GM23338 (cell line): Measurements from ENCODE around the gene METAP1D. TPM values are rescaled to one million over a fixed set of nuclear protein-coding genes. Genes with fewer than 3 reads are reported as not detected.

Source experiments
- ATAC-seq: fragments of 200-7000 bp; cut with Tn5 transposase; 3 replicates; pipeline ENCODE4 v1.9.1; 2020
- DNase-seq: peaks from one replicate; pipeline ENCODE4 v3.0.0-alpha.2; 2015; ENCODE audit warnings: low spot score
- H2AFZ ChIP-seq: fragments of 200-600 bp; sonication (generic); 2 replicates; pipeline ENCODE4 v1.8.0; 2016; ENCODE audit warnings: antibody characterized with exemption, mild to moderate bottlenecking, moderate library complexity
- H3F3A ChIP-seq: fragments of 200-600 bp; sonication (generic); replicated peaks from 2 replicates; pipeline ENCODE4 v1.8.0; 2017; ENCODE audit warnings: antibody characterized with exemption, mixed run types, low read depth
- H3K27ac ChIP-seq: fragments of 200-600 bp; sonication (generic); 2 replicates; pipeline ENCODE4 v1.6.1; 2016; ENCODE audit warnings: low read depth
- H3K27me3 ChIP-seq: fragments of 200-600 bp; sonication (generic); 2 replicates; pipeline ENCODE4 v1.8.0; 2016; ENCODE audit warnings: mild to moderate bottlenecking, mixed run types, moderate library complexity; ENCODE audit not compliant: insufficient read depth
- H3K36me3 ChIP-seq: fragments of 200-600 bp; sonication (generic); 2 replicates; pipeline ENCODE4 v1.8.0; 2016; ENCODE audit warnings: mild to moderate bottlenecking; ENCODE audit not compliant: insufficient read depth
- H3K4me1 ChIP-seq: fragments of 200-600 bp; sonication (generic); 2 replicates; pipeline ENCODE4 v1.8.0; 2016; ENCODE audit warnings: mild to moderate bottlenecking, moderate library complexity; ENCODE audit not compliant: insufficient read depth
- H3K4me2 ChIP-seq: fragments of 200-600 bp; sonication (generic); 2 replicates; pipeline ENCODE4 v1.7.1; 2017; ENCODE audit warnings: mixed run types
- H3K4me3 ChIP-seq: fragments of 200-600 bp; sonication (generic); 2 replicates; pipeline ENCODE4 v1.6.1; 2016; ENCODE audit warnings: mixed run types
- H3K79me2 ChIP-seq: fragments of 200-600 bp; sonication (generic); replicated peaks from 2 replicates; pipeline ENCODE4 v1.8.0; 2017; ENCODE audit warnings: mild to moderate bottlenecking; ENCODE audit not compliant: insufficient read depth
- H3K9me2 ChIP-seq: fragments of 200-600 bp; sonication (generic); 2 replicates; pipeline ENCODE4 v1.8.0; 2017; ENCODE audit not compliant: insufficient read depth
- H4K20me1 ChIP-seq: fragments of 200-600 bp; sonication (generic); replicated peaks from 2 replicates; pipeline ENCODE4 v1.8.0; 2017; ENCODE audit warnings: mild to moderate bottlenecking; ENCODE audit not compliant: insufficient read depth
- H3K27ac Mint-ChIP-seq: 2 replicates; pipeline ENCODE4 v1.8.0; 2020; ENCODE audit warnings: inconsistent platforms, mild to moderate bottlenecking, moderate library complexity, mixed read lengths
- H3K27me3 Mint-ChIP-seq: 3 replicates; pipeline ENCODE4 v1.8.0; 2022; ENCODE audit warnings: low read depth, mild to moderate bottlenecking, moderate library complexity, mixed read lengths, inconsistent platforms; ENCODE audit not compliant: insufficient read depth, poor library complexity
- H3K36me3 Mint-ChIP-seq: 3 replicates; pipeline ENCODE4 v1.8.0; 2021; ENCODE audit warnings: low read depth, mild to moderate bottlenecking, inconsistent platforms, moderate library complexity, mixed read lengths
- H3K4me1 Mint-ChIP-seq: 3 replicates; pipeline ENCODE4 v1.8.0; 2020; ENCODE audit warnings: mild to moderate bottlenecking, inconsistent platforms, mixed read lengths
- H3K4me3 Mint-ChIP-seq: 3 replicates; pipeline ENCODE4 v1.8.0; 2021; ENCODE audit warnings: moderate library complexity, mild to moderate bottlenecking, inconsistent platforms, mixed read lengths
- H3K9me3 Mint-ChIP-seq: 3 replicates; pipeline ENCODE4 v1.8.0; 2020; ENCODE audit warnings: moderate library complexity, mild to moderate bottlenecking, inconsistent platforms, mixed read lengths
- EZH2 ChIP-seq: fragments of 200-600 bp; sonication (generic); IDR thresholded peaks from one replicate; pipeline ENCODE4 v1.8.0; 2017; ENCODE audit warnings: antibody characterized with exemption, mild to moderate bottlenecking, low read depth; ENCODE audit not compliant: unreplicated experiment
- EZH2phosphoT487 ChIP-seq: fragments of 200-600 bp; sonication (generic); IDR thresholded peaks from one replicate; pipeline ENCODE4 v1.8.1; 2018; ENCODE audit warnings: antibody characterized with exemption; ENCODE audit not compliant: unreplicated experiment
- JUNB ChIP-seq: IDR thresholded peaks from one replicate; pipeline ENCODE4 v1.6.1; 2016; ENCODE audit warnings: antibody characterized with exemption; ENCODE audit not compliant: unreplicated experiment
- NANOG ChIP-seq: IDR thresholded peaks from 2 replicates; pipeline ENCODE4 v1.6.1; 2016; ENCODE audit warnings: antibody characterized with exemption, borderline replicate concordance
- polyA plus RNA-seq: library from polyadenylated mRNA; unstranded; fragments of >200 nt; fragmentation: Nextera tagmentation; extraction: Ambion mirVana; gene quantifications from 2 replicates; pipeline ENCODE4 v1.2.1, GENCODE V29; 2016
- total RNA-seq: library from RNA; depleted of rRNA; stranded (reverse); fragments of >200 nt; shearing (Covaris generic); gene quantifications from 2 replicates; pipeline ENCODE4 v1.2.3, GENCODE V29; 2014
- TF ChIP-seq, protein P1 (sequence below): fragments of 250-450 bp; sonication (Bioruptor Pico); IDR thresholded peaks from 2 replicates; pipeline ENCODE4 v1.5.0; 2020; ENCODE audit warnings: mild to moderate bottlenecking, moderate library complexity

METAP1D gene
- total and polyA plus RNA-seq, 2 experiments from 2014 or later: 12.8 to 15.5 TPM

DNA sequence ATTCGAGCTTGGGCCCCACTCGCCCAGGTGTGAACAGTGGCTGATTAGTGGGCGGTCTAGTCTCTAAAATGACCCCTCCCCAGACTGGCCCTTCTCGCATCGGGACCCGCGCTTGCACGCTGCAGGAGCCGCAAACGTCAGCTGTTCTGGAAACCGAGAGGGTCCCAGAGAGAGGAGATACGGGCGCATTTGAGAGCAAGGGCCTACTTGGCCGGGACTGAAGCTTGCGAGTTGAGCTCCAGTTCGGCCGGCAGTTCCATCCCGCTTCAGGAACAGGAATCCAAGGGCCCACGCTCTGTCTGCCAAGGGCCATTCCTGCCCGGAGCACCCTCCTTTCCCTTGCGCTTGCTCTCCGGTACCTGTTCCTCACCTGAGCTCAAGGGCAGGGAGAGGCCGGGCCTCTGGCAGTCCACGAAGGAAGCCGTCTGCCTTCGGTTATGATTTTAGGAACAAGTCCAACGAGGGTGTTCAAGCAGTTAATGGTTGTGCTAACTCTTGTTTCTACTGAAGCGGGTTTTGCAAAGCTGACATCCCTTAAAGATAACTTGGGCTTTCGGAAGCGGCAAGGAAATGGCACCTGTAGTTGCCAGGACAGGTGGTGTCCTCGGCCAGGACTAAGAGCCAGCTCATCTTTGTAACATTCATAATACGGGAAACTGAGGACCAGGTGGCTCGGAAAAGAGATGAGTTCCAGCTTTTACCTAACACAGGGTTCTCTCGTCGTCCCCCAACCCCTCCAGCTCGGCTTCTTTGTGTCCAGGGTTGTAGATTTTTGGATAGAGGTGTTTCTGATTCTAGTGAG is 81.7 kb downstream of the METAP1D start:
- no peak overlapping the region for H2AFZ ChIP-seq
- no peak overlapping the region for H3K27ac ChIP-seq
- peaks cover 64% of the 10 kb centered on the region for H3K4me1 ChIP-seq
- peaks cover 87% of the 10 kb centered on the region for H3K27me3 Mint-ChIP-seq
- H3K9me3 Mint-ChIP-seq: peaks cover 3% of the 10 kb centered on the region; the same call in 2 of the 3 replicates
- H3K9me2 ChIP-seq: no peaks in the 10 kb centered on the region
- H3K27me3 ChIP-seq: peaks cover 100% of the 10 kb centered on the region
- ATAC-seq (peak; percentile 2), DNase-seq (peak; percentile 76)
- TF ChIP-seq EZH2phosphoT487 (peak; percentile 61), NANOG (no peak), EZH2 (peak; percentile 98)
- peak overlapping the region; percentile 53 for H3K4me3 Mint-ChIP-seq
- no peak overlapping the region for H3K27ac Mint-ChIP-seq
- H3K79me2 ChIP-seq: no peaks in the 10 kb centered on the region
- no peaks in the 10 kb centered on the region for H3K36me3 ChIP-seq
- peak overlapping the region; percentile 77 for H3K4me2 ChIP-seq
- H3K36me3 Mint-ChIP-seq: no peaks in the 10 kb centered on the region
- peaks cover 43% of the 10 kb centered on the region for H3K4me1 Mint-ChIP-seq
- H3F3A ChIP-seq: peaks cover 51% of the 10 kb centered on the region
- peak overlapping the region; percentile 52 for H3K4me3 ChIP-seq
- peaks cover 38% of the 10 kb centered on the region for H4K20me1 ChIP-seq

DNA sequence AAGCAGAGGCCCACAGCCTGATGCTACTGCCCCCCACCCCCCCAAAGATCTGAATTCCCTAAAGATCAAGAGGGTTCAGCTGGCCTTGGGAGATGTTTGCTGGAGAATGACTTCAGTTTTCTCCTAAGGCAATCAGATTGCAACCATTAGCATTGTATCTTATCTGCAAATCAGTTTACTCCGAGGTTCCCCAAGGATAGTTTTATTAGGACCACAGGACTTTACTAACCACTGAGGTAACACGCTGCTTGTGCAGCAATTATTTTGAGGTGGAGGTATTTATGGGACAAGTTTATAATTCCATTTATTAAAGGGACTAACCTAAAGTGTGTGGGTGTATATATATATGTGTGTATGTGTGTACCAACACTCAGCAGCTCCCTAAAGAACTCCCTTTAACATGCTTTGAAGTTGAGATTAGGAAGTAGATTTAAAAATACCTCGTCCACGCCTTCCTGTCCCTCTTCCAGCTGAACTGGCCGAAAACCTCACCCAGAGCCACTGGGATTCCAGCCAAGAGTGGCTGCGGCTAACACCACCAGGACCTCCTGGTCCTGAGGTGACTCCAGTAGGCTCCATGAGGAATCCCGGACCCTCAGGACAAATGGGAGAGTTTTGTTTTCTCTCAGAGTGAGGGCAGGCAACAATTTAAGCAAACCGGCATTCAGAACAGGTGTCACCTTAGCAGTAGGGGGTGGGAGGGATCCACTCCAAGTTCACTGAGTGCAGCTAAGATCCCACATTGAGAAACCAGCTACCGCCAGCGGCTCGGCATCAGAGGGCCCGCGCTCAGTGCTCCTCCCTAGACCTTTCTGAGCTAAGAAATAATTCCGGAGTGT is 82.6 kb downstream of the METAP1D start:
- peaks cover 38% of the 10 kb centered on the region for H4K20me1 ChIP-seq
- H3F3A ChIP-seq: peaks cover 59% of the 10 kb centered on the region
- Mint-ChIP-seq H3K9me3 (peaks cover 3% of the 10 kb centered on the region; the same call in 2 of the 3 replicates), H3K27ac (no peak overlapping the region), H3K36me3 (no peaks in the 10 kb centered on the region), H3K27me3 (peaks cover 96% of the 10 kb centered on the region), H3K4me3 (no peak overlapping the region), H3K4me1 (peaks cover 51% of the 10 kb centered on the region)
- H3K36me3 ChIP-seq: no peaks in the 10 kb centered on the region
- peak; percentile 49 for TF ChIP-seq EZH2
- TF ChIP-seq JUNB: no peak
- no peaks in the 10 kb centered on the region for H3K9me2 ChIP-seq
- H3K79me2 ChIP-seq: no peaks in the 10 kb centered on the region
- DNase-seq (peak; percentile 64), ATAC-seq (no peak)
- H2AFZ ChIP-seq: no peak overlapping the region
- H3K27ac ChIP-seq: no peak overlapping the region
- H3K27me3 ChIP-seq: peaks cover 100% of the 10 kb centered on the region
- H3K4me2 ChIP-seq: peak overlapping the region; percentile 87
- H3K4me1 ChIP-seq: peaks cover 73% of the 10 kb centered on the region
- H3K4me3 ChIP-seq: peak overlapping the region; percentile 65

DNA sequence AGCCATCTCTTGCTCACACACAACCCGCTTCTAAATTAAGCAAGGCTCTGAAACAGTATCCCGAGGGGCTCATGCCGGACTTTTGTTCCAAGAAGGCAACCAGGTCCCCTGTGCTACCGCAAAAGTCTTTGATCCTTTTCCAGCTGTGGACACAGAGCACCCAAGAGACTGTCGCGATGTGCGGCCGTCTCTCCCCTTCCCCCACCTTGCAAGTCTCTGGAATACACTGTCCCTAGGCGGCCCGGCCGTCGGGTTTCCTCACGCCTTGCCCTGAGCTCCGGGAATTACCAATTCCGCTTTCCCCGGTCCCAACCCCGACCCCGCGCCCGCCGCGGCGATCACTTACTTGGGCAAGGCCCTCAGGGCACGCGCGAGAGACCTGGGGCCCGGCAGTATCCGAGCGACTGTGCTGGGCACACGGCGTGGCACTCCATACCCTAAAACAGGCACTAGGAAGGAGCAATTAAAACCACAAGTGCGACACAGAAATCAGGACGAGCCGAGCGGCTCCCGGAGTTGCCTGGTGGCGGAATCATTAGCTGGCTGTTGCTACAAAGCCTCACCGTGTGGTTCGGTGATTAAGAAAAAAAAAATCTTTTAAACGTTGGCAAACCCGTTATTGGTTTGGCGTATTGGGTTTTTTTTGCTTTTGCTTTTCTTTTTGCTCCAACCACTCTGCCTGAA is 83.3 kb downstream of the METAP1D start:
- Histone ChIP-seq H3K27ac (no peak overlapping the region), H4K20me1 (peaks cover 42% of the 10 kb centered on the region), H2AFZ (no peak overlapping the region), H3K36me3 (no peaks in the 10 kb centered on the region), H3F3A (peaks cover 66% of the 10 kb centered on the region), H3K4me1 (peaks cover 80% of the 10 kb centered on the region), H3K9me2 (no peaks in the 10 kb centered on the region), H3K79me2 (no peaks in the 10 kb centered on the region), H3K4me2 (peak overlapping the region; percentile 87), H3K27me3 (peaks cover 100% of the 10 kb centered on the region), H3K4me3 (peak overlapping the region; percentile 65)
- no peaks in the 10 kb centered on the region for H3K36me3 Mint-ChIP-seq
- DNase-seq (peak; percentile 70), ATAC-seq (no peak)
- no peak overlapping the region for H3K27ac Mint-ChIP-seq
- peaks cover 100% of the 10 kb centered on the region for H3K27me3 Mint-ChIP-seq
- TF ChIP-seq JUNB (no peak), EZH2 (peak; percentile 89), EZH2phosphoT487 (peak; percentile 97)
- TF ChIP-seq, protein P1, sequence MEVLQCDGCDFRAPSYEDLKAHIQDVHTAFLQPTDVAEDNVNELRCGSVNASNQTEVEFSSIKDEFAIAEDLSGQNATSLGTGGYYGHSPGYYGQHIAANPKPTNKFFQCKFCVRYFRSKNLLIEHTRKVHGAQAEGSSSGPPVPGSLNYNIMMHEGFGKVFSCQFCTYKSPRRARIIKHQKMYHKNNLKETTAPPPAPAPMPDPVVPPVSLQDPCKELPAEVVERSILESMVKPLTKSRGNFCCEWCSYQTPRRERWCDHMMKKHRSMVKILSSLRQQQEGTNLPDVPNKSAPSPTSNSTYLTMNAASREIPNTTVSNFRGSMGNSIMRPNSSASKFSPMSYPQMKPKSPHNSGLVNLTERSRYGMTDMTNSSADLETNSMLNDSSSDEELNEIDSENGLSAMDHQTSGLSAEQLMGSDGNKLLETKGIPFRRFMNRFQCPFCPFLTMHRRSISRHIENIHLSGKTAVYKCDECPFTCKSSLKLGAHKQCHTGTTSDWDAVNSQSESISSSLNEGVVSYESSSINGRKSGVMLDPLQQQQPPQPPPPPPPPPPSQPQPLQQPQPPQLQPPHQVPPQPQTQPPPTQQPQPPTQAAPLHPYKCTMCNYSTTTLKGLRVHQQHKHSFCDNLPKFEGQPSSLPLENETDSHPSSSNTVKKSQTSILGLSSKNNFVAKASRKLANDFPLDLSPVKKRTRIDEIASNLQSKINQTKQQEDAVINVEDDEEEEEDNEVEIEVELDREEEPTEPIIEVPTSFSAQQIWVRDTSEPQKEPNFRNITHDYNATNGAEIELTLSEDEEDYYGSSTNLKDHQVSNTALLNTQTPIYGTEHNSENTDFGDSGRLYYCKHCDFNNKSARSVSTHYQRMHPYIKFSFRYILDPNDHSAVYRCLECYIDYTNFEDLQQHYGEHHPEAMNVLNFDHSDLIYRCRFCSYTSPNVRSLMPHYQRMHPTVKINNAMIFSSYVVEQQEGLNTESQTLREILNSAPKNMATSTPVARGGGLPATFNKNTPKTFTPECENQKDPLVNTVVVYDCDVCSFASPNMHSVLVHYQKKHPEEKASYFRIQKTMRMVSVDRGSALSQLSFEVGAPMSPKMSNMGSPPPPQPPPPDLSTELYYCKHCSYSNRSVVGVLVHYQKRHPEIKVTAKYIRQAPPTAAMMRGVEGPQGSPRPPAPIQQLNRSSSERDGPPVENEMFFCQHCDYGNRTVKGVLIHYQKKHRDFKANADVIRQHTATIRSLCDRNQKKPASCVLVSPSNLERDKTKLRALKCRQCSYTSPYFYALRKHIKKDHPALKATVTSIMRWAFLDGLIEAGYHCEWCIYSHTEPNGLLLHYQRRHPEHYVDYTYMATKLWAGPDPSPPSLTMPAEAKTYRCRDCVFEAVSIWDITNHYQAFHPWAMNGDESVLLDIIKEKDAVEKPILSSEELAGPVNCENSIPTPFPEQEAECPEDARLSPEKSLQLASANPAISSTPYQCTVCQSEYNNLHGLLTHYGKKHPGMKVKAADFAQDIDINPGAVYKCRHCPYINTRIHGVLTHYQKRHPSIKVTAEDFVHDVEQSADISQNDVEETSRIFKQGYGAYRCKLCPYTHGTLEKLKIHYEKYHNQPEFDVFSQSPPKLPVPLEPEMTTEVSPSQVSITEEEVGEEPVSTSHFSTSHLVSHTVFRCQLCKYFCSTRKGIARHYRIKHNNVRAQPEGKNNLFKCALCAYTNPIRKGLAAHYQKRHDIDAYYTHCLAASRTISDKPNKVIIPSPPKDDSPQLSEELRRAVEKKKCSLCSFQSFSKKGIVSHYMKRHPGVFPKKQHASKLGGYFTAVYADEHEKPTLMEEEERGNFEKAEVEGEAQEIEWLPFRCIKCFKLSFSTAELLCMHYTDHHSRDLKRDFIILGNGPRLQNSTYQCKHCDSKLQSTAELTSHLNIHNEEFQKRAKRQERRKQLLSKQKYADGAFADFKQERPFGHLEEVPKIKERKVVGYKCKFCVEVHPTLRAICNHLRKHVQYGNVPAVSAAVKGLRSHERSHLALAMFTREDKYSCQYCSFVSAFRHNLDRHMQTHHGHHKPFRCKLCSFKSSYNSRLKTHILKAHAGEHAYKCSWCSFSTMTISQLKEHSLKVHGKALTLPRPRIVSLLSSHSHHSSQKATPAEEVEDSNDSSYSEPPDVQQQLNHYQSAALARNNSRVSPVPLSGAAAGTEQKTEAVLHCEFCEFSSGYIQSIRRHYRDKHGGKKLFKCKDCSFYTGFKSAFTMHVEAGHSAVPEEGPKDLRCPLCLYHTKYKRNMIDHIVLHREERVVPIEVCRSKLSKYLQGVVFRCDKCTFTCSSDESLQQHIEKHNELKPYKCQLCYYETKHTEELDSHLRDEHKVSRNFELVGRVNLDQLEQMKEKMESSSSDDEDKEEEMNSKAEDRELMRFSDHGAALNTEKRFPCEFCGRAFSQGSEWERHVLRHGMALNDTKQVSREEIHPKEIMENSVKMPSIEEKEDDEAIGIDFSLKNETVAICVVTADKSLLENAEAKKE (CRISPR knock-in tag): no peak
- peak overlapping the region; percentile 83; the same call in 1 of the 3 replicates for H3K4me3 Mint-ChIP-seq
- peaks cover 3% of the 10 kb centered on the region; the same call in 2 of the 3 replicates for H3K9me3 Mint-ChIP-seq
- peaks cover 58% of the 10 kb centered on the region for H3K4me1 Mint-ChIP-seq
